GM12875 (cell line): ENCODE data around the gene FAM78A.

Experiments used
- H3K4me3 ChIP-seq: one replicate; pipeline ENCODE4 v1.5.1; 2011; ENCODE audit warnings: low read depth, low read length, control low read depth
- CTCF ChIP-seq: IDR thresholded peaks from 2 replicates; pipeline ENCODE4 v1.5.1; 2011; ENCODE audit warnings: low read depth, mild to moderate bottlenecking, control low read depth, inconsistent platforms, low read length, moderate library complexity, borderline replicate concordance; ENCODE audit not compliant: insufficient read depth

Gene FAM78A

GRCh38 chr9:131312822-131313770 lies 36.8 kb upstream of the FAM78A start:
- H3K4me3 ChIP-seq = no peak overlapping the region
- no peak for TF ChIP-seq CTCF

GRCh38 chr9:131312246-131312645 lies 35.9 kb upstream of the FAM78A start:
- no peak for TF ChIP-seq CTCF
- H3K4me3 ChIP-seq = no peak overlapping the region

- 0 out of 2 replicates have a peak, but pooled peaks have one; percentile 3 for TF ChIP-seq CTCF
- no peak overlapping the region for H3K4me3 ChIP-seq
These were observed 34.7 kb upstream of the FAM78A start for GRCh38 chr9:131310833-131311554.

- H3K4me3 ChIP-seq = no peak overlapping the region
- no peak for TF ChIP-seq CTCF
These were observed 33.4 kb upstream of the FAM78A start for GRCh38 chr9:131309530-131310276.

- no peak for TF ChIP-seq CTCF
- no peak overlapping the region for H3K4me3 ChIP-seq
These were observed 32.7 kb upstream of the FAM78A start for GRCh38 chr9:131308906-131309529.

- TF ChIP-seq CTCF = no peak
- H3K4me3 ChIP-seq = no peak overlapping the region
These were observed 32.1 kb upstream of the FAM78A start for GRCh38 chr9:131308452-131308851.
